ENCODE data around the gene ACVR1B.

ACVR1B gene

DNA sequence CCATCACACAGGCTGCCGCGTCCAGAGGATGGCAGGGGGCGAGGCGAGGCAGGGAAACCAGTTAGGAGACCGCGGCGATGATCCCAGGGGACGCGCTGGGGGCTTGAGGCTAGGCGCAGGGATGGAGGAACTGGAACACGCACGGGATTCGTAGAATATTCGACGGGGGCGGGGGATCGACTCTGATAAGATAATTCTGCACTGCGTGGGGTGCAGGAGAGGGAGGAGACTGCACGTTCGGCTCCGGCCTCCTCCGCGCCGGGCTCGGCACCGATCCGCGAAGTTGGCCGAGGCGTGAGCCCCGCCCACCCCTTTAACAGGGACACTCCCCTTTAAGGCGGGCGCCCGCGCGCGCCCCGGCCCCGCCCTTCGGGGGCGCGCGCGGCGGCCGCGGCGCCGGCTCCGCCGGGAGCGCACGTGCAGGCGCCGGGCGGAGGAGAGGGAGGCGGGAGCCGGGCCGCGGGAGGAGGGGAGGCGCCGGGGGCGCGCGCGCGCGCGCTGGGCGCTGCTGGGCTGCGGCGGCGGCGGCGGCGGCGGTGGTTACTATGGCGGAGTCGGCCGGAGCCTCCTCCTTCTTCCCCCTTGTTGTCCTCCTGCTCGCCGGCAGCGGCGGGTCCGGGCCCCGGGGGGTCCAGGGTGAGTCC lies at the start of gene ACVR1B:
TSS of gene ACVR1B (plus strand) at position 501 of the 644 bp plus-strand sequence. CDS start at position 546, 45 bp downstream.
- peak; percentile 79 for DNase-seq

DNA sequence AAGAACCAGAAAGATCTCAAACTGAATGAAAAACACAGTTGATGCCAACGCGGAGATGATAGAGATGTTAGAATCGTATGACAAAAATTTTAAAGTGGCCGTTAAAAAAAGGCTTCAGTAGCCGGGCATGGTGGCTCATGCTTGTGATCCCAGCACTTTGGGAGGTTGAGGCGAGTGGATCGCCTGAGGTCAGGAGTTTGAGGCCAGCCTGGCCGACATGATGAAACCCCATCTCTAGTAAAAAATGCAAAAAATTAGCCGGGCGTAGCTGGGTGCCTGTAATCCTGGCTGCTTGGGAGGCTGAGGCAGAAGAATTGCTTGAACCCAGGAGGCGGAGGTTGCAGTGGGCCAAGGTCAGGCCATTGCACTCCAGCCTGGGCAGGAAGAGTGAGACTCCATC lies 49.6 kb upstream of the ACVR1B start:
- no peak for DNase-seq

DNA sequence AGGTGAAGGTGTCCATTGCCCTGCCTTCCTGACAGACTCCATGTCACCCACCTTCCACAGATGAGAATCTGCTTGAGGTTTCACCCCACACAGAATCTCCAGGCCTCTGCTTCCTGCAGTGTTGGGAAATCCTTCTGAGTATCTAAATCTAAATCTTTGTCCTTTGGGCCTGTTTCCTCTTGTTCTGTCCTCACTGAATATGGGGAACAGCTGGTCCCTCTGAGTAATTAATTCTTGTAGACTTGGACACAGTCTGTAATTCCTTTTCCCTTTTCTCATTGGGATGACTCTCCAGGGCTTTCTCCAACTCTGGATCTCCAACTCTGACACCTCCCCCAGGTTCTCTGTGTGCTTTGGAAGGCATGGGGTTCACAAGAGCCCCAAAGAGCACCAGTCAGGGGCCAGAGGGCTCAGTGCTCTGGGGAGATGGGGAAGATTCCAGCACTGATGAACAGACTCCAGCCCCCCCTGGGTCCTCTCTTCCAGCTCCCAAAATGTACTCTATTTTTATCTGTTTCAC lies 46.5 kb upstream of the ACVR1B start:
- no peak for DNase-seq

DNA sequence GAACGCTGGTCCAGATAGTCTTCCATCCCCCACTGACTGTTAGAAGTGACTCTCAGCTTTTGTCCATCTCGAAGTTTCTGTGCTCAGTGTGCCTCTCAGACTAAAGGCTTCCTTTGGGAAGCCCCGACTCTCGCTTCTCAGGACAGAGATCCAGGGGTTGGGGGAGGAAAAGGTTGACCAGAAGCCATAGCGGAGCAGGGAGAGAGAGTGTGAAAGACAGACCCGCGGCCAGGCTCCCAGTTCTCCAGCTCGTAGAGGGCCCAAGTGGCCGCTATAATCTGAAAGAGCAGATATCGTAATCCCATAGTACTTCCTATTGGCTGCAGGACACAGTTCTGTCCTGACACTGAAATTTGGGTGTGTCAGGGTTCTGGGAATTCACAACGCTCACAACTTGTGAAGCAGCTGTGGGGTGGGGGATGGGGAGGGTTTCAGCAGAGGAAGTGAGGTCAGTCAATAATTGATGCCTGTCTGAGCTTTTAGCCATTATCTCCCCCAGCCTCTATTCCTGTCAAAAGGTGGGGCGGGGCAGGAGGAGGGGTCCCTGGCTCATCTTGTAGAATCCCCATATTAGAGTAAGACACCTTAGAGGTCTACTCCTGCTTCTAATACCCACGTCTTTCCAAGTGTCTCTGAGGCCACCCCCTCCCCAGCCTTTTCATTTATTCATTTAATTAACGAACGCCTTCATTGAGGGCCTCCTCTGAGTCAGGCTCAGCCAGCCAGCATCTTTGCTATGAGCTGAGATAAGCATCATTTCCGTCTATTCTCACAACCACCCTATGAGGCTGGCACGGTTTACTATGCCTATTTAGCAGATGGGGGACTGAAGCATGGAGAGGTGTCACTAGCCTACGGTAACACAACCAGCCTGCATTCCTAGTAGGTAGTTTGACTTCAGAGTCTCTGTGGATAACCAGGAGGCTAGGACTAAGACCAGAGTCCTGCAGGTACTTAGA lies 45.7 kb upstream of the ACVR1B start:
- no peak for DNase-seq

DNA sequence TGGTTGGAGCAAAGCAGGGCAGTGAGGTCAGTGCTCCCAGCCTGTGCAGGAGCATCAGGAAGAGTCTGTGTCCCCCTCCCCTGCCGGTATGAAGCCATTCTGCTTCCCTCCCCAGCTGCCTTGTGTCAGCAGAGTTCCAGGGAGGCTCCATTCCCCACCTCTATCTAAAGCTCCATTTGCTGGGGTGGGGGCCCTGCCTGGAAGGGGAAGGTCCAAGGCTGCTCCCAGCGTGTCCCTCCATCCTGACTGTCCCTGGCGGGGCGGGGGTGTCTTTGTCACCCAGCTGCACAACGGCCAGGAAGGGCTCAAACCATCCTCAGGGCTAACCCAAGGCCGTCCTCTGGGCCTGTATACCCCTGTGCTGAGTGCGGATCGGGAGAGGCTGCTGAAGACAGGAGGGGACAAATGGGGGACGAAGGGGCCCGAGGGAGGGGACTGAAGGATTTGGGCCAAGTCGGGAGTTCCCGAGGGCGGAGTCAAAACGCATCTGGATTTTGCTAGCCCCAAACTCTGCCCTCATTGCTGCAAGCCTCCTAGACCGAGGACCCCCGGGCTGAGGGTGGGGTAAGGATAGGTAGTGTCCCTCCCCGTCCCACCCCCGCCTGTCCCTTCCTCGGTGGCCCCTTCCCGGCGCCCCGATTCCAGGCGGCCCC lies 44.9 kb upstream of the ACVR1B start:
- DNase-seq: no peak

DNA sequence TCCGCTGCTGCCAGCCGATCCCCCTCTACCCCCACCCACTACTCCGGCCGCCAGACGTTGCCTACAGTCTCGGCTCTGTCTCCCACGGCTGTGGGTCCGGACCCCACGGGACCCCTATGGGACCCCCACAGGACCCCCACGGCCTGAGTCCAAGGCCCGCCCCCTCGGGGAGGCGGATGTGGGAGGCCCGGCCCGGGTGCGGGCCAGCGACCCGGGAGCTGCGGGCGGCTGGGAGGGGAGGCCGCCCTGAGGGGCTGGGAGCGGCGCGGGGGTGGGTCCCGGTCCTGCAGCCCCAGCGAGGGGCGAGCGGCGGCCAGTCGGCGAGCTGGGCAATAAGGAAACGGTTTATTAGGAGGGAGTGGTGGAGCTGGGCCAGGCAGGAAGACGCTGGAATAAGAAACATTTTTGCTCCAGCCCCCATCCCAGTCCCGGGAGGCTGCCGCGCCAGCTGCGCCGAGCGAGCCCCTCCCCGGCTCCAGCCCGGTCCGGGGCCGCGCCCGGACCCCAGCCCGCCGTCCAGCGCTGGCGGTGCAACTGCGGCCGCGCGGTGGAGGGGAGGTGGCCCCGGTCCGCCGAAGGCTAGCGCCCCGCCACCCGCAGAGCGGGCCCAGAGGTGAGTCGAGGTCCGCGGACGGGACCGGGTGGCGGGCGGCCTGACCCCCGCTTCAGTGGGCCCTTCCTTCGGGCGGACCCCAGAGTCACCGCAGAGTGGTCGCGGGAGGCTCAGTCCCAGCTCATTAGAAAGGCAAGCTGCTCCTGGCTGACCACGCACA lies 44.2 kb upstream of the ACVR1B start, which contains the start of gene ACVRL1:
TSS of gene ACVRL1 (plus strand) at position 422 of the 773 bp plus-strand sequence. CDS start 4,971 bp downstream, outside the sequence.
- DNase-seq: no peak

DNA sequence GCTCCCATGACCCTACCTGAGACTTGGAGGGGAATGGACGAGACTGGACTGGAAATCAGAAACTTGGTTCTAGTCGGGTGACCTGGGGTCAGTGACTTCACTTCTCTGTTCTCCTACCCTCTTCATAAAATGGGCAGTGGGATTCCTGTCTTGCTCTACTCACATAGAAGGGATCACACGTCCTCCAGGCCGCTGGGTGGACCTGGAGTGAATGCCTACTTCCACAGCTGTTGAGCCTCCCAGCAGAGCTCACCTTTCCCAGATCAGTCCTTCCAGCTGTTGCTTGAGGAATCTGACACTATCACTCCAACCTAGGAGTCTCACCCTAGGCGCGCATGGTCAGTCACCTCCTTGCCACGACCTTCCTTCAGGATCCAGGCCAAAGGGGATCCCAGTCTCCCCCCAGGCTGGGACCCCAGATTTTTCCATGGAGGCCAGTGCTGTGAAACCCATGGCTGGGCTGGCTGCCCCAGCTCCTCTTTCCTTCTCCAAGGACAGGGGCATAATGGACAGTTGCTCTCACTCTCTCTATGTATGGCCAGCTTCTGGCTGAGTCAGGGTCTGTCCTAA lies 43.6 kb upstream of the ACVR1B start:
- no peak for DNase-seq

DNA sequence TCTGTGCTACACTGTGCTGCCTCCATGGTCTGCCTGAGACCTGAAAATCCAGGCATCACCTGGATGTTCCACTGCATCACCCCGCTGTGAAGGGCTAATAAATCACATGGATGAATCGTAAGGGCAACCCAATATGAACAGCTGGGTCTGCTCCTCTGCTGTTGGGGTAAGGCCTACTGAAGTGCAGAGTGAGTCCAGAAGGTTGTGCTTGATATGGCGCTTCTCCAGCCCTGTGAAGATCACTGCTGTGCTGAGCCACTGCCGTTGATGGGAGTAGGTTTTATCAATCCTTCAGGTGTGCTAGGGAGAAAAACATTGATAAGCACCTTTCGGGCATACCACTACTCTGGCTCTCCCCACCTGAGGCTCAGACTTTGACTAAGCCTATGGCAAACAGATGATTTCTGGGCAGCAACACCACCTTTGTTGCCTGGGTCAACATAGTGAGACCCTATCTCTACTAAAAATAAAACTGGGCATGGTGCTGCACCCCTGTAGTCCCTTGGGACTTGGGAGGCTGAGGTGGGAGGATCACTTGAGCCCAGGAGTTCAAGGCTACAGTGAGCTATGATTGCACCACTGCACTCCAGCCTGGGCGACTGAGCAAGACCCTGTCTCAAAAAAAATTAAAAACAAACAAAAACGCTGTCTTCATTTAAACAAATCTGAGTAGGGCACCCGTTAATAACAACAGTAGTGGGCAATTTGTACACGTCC lies 42.5 kb upstream of the ACVR1B start:
- no peak for DNase-seq

DNA sequence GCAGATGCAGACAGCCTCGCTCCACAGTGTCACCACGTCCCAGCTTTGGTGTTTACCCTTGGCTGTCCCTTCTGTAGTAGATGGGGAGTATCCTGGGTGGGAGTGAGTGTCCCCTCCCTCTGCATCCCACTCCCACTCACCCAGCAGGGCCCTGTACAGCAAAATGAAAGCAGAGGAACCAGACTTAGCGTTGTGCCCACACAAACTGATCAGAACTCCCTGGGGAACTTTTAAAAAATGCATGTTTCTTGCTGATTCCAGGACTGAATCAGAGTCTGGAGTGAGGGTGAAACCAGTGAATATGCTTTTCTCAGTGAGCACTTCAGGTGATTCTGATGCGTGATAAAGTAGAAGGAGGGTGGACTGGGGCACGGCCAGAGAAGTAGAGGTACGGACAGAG lies 41.3 kb upstream of the ACVR1B start:
- no peak for DNase-seq

DNA sequence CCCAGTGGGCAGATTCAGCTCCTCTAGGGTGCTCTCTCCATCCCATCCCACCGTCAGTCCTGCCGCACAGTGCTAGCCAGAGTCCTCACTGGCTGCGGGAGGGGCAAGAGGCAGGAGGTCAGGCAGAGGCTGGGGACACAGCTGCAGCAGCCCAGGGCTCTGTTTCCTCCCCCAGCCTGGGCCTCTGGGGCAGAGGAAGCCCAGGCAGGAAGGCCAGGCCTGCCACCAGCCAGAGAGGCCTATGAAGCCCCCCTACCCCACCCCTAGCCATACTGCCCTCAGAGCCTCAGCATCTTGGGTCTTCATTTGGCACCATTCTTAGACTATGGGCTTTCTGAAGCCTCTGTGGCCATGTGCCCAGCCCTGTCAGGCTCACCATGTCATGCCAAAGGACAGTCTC lies 40.8 kb upstream of the ACVR1B start:
- no peak for DNase-seq

DNA sequence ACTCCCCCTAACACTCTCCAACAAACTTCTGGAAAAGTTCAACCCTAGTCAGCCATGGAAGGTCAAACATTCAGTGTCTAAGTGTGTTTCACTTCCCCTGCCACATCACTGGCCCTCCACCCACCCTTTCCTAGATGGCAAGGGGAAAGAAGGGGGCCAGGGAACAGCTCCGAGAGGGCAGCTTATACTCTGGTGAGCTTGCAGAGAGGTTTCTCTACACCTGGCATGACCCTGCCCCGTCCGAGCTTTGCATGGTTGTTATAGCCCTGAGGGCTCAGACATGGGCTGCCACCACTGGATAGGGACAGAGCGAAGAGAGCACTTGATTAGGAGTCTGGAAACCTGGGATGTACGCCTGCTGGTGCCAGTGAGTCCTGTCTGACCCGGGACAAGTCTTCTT lies 40.2 kb upstream of the ACVR1B start:
- no peak for DNase-seq

DNA sequence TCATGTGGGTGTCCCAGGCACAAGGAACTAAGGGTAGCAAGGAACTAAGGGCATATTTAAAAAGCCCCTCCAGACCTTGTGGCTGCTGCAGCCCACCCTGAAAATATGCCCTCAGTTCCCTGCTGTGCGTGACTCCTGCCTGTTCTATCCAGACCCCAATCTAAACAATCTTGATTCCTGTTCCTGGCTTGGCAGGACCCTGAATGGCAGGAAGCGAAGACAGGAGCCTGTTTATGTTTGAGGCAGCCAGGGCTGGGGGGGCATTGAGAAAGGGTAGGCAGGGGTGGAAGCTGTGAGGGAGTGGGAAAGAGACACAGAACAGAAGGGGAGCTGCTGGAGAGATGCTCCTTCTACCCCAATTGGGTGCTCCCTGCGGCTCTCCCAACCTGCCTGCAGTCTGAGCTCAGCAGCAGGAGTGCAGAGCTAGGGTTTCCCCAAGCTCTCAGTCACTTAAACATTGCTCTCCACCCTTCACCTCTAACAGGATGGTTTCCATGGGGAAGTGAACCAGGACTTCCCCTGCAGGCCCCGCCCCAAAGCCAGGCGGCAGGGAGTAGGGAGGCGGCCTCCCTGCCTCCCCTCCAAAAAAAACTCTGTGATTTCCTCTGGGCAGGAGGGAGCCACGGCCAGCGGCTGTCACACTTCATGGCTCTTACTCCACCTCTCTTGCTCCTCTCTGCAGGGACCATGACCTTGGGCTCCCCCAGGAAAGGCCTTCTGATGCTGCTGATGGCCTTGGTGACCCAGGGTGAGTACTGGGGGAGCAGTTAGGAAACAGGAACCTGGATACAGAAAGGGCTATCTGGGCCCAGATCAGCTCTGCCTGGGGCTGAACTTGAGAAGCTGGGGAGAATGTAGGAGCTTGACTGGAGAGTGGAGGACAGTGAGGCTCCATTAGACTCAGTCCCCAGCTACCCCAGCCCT lies 39.4 kb upstream of the ACVR1B start:
- no peak for DNase-seq

DNA sequence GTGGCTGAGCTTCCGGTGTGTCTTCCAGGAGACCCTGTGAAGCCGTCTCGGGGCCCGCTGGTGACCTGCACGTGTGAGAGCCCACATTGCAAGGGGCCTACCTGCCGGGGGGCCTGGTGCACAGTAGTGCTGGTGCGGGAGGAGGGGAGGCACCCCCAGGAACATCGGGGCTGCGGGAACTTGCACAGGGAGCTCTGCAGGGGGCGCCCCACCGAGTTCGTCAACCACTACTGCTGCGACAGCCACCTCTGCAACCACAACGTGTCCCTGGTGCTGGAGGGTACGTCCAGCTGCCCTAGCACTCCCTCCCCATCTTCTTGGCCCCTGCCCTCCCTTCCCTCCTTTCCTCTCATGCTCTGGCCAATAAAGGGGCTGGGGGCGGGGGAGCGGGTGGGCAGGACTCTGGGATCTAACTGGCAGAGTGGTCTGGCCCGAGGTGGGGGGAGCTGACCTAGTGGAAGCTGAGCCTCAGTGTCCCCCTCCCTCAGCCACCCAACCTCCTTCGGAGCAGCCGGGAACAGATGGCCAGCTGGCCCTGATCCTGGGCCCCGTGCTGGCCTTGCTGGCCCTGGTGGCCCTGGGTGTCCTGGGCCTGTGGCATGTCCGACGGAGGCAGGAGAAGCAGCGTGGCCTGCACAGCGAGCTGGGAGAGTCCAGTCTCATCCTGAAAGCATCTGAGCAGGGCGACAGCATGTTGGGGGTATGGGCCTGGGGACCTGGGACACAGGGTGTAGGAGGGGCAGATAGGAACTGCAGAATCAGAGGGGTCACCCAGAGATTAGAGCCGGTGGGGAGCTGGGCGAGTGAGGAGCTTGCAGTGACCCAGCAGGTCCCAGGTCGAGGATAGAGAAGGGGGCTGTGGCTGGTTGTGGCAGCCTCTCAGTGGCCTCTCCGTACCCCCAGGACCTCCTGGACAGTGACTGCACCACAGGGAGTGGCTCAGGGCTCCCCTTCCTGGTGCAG lies 38.1 kb upstream of the ACVR1B start:
- no peak for DNase-seq

DNA sequence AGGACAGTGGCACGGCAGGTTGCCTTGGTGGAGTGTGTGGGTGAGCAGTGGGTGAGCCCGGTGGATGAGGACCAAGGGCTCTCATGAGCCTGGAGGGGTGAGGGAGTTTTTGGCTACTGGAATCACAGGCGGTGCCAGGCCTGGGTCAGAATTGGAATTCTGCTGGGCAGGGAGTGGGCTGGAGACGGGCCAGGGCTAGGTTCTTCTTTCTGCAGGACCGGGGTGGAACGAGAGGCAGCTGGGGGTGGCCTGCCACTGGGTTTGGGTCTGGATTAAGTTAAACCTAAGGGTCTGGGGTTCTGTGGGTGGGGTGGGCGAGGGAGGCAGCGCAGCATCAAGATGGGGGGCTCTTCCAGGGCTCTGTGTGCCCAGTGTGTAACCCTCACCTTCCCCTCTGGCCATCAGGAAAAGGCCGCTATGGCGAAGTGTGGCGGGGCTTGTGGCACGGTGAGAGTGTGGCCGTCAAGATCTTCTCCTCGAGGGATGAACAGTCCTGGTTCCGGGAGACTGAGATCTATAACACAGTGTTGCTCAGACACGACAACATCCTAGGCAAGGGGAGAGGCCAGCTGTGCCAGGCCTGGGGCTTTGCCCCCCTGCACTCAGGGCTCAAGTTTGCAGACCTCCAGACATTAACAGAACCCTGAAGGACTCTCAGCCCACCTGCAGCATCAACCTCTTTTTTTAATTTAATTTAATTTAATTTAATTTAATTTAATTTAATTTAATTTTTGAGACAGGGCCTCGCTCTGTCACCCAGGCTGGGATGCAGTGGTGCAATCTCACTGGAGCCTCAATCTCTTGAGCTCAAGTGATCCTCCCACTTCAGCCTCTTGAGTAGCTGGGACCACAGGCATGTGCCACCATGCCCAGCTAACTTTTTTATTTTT lies 37.2 kb upstream of the ACVR1B start:
- no peak for DNase-seq

DNA sequence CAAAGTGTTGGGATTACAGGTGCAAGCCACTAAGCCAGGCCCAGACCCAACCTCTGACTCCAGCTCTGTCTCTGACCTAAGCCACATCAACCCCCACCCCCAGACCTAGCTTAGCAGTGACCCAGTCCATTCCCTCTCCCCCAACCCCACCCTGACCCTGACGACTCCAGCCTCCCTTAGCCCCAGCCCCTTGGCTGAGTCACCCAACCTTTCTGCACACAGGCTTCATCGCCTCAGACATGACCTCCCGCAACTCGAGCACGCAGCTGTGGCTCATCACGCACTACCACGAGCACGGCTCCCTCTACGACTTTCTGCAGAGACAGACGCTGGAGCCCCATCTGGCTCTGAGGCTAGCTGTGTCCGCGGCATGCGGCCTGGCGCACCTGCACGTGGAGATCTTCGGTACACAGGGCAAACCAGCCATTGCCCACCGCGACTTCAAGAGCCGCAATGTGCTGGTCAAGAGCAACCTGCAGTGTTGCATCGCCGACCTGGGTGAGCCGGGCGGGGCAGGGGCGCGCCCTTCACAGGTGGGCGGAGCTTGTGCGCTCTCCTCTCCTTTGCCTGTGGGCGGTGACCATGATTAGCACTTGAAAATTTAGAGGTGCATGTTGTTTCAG lies 36.4 kb upstream of the ACVR1B start:
- DNase-seq: no peak

DNA sequence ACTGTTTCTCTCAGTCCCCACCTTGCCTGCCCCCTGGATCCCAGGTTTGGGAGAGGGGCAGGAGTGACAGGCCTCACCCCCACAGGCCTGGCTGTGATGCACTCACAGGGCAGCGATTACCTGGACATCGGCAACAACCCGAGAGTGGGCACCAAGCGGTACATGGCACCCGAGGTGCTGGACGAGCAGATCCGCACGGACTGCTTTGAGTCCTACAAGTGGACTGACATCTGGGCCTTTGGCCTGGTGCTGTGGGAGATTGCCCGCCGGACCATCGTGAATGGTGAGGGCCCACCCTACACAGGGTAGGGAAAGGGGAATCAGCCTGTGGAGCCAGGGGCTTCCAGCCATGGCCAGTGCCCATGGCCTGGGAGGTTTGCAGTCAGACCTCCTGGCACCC lies 35.5 kb upstream of the ACVR1B start:
- no peak for DNase-seq

DNA sequence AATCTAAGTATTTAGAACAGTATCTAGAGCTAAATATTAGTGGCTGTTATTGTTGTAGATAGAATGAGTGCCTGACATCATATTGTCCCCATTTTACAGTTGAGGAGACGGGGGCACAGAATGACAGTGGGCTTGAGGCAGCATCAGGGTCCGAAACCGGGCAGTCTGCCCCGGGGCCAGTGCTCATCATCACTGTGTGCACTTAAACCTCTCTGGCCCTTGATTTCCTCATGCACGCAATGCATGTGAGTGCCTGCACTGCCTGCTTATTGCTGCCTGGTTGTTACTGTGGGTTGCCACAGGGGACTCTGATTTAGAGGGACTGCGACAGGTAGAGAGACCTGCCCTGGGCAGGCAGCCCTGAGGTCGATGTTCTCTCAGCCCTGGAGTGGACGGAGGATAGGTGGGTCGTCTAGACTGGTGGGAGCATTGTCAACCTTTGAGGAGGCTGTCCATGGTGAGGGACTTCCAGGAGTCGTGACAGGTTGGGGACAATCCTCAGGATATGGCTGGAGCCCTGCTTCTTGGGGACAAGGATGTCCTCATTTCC lies 34.4 kb upstream of the ACVR1B start:
- no peak for DNase-seq
